NCI-H345 treated with DMSO at 0.1 percent for 48 hours (cell line): ENCODE results near the gene DEGS1.

Source experiments
- DNase-seq: peaks from one replicate; lab custom pipeline; 2025; ENCODE audit not compliant: unreplicated experiment; lab: John Stamatoyannopoulos, UW

The DEGS1 gene

GRCh38 chr1:224212618-224213061 lies 29.6 kb downstream of the DEGS1 start:
- DNase-seq = no peak

GRCh38 chr1:224213438-224214119 lies 30.5 kb downstream of the DEGS1 start:
- no peak for DNase-seq

- no peak for DNase-seq
These were observed 33.3 kb downstream of the DEGS1 start for GRCh38 chr1:224216382-224216781.

- DNase-seq = no peak
These were observed 34.9 kb downstream of the DEGS1 start for GRCh38 chr1:224217655-224218623.

- DNase-seq = no peak
These were observed 36.1 kb downstream of the DEGS1 start for GRCh38 chr1:224219011-224219611.

- DNase-seq = no peak
These were observed 36.6 kb downstream of the DEGS1 start for GRCh38 chr1:224219612-224220059.

- no peak for DNase-seq
These were observed 41.0 kb downstream of the DEGS1 start for GRCh38 chr1:224223819-224224714.

- no peak for DNase-seq
These were observed 43.9 kb downstream of the DEGS1 start for GRCh38 chr1:224226849-224227502.

- DNase-seq = no peak
These were observed 51.0 kb downstream of the DEGS1 start for GRCh38 chr1:224234017-224234416.

GRCh38 chr1:224235813-224236493 lies 52.9 kb downstream of the DEGS1 start:
- DNase-seq = no peak

GRCh38 chr1:224237119-224237881 lies 54.3 kb downstream of the DEGS1 start:
- DNase-seq = no peak

- DNase-seq = no peak
These were observed 55.2 kb downstream of the DEGS1 start for GRCh38 chr1:224238212-224238611.

GRCh38 chr1:224238756-224239155 lies 55.7 kb downstream of the DEGS1 start:
- no peak for DNase-seq
